ENCODE measurements around the gene SERP2. TPM values are rescaled to one million over a fixed set of nuclear protein-coding genes. Genes with fewer than 3 reads are reported as not detected.

The SERP2 gene
- total RNA-seq, 1 donor from 2014 or later = 6.3 TPM

DNA sequence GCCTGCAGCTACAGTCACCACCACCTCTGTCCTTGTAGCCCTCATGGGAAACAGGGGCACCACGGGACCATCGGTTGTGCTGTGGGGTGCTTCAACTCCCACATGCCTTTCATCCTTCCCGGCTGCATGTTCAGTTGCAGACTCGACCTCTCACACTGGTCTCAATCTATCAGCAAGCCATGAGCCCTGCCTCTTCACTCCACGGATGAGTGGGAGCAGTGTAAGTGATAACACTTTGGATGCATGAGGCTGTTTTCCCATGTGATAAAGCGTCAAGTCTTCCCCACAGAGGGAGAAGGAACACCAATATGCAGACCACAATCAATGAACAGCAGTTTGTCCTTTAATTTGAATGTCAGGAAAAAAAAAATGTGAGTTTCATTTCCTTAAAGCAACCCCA is 12.2 kb downstream of the SERP2 start:
- H3K27ac Mint-ChIP-seq = no peak overlapping the region
- peaks cover 9% of the 10 kb centered on the region for H3K27me3 Mint-ChIP-seq
- H3K9me3 Mint-ChIP-seq (ENCODE audit: low read depth) = no peaks in the 10 kb centered on the region
- peaks cover 42% of the 10 kb centered on the region for H3K4me1 Mint-ChIP-seq (ENCODE audit: low read depth)
- TF ChIP-seq, protein P1, sequence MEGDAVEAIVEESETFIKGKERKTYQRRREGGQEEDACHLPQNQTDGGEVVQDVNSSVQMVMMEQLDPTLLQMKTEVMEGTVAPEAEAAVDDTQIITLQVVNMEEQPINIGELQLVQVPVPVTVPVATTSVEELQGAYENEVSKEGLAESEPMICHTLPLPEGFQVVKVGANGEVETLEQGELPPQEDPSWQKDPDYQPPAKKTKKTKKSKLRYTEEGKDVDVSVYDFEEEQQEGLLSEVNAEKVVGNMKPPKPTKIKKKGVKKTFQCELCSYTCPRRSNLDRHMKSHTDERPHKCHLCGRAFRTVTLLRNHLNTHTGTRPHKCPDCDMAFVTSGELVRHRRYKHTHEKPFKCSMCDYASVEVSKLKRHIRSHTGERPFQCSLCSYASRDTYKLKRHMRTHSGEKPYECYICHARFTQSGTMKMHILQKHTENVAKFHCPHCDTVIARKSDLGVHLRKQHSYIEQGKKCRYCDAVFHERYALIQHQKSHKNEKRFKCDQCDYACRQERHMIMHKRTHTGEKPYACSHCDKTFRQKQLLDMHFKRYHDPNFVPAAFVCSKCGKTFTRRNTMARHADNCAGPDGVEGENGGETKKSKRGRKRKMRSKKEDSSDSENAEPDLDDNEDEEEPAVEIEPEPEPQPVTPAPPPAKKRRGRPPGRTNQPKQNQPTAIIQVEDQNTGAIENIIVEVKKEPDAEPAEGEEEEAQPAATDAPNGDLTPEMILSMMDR (IDR thresholded peaks at IDR 0.05; ENCODE audit: unreplicated experiment) = no peak
- no peaks in the 10 kb centered on the region for H3K36me3 Mint-ChIP-seq (ENCODE audit: insufficient read depth)
- H3K4me3 Mint-ChIP-seq (ENCODE audit: low read depth) = no peak overlapping the region
- no peak for DNase-seq (ENCODE audit: low spot score, unreplicated experiment)

DNA sequence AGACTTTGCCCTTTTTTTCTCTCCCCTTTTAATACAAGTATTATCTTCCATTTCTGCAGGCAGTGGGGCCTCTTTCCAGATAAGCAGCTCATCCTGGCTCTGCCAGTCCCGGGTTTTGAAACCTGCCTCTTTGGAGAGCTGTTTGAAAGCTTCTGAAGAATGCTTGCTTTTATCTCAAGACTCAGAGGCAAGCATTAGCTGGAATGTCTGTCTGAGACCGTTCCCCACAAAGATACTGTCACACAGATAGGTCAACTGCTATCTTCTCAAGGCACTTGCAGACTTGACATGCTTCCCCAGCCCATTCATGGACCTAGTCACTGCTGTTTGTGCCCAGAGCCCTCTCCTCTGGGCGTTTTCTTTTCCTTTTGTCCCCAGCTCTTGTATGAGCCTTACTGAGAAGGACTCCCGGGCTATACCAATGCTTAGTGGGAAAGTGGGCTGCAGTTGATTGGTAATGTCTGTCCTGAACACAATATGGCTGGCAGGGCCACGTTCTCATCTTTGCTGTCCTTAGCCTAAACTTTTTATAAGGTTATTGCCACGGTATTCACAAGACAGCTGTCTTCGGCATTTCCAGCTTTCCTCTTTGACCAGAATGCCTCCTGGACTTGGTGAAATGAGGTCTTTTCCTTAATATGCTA is 13.4 kb downstream of the SERP2 start:
- no peak overlapping the region for H3K27ac Mint-ChIP-seq
- no peaks in the 10 kb centered on the region for H3K9me3 Mint-ChIP-seq (ENCODE audit: low read depth)
- TF ChIP-seq, protein P1 (IDR thresholded peaks at IDR 0.05; ENCODE audit: unreplicated experiment) = no peak
- H3K4me1 Mint-ChIP-seq (ENCODE audit: low read depth) = peaks cover 42% of the 10 kb centered on the region
- peaks cover 9% of the 10 kb centered on the region for H3K27me3 Mint-ChIP-seq
- no peak for DNase-seq (ENCODE audit: low spot score, unreplicated experiment)
- no peak overlapping the region for H3K4me3 Mint-ChIP-seq (ENCODE audit: low read depth)
- peaks cover 2% of the 10 kb centered on the region for H3K36me3 Mint-ChIP-seq (ENCODE audit: insufficient read depth)

DNA sequence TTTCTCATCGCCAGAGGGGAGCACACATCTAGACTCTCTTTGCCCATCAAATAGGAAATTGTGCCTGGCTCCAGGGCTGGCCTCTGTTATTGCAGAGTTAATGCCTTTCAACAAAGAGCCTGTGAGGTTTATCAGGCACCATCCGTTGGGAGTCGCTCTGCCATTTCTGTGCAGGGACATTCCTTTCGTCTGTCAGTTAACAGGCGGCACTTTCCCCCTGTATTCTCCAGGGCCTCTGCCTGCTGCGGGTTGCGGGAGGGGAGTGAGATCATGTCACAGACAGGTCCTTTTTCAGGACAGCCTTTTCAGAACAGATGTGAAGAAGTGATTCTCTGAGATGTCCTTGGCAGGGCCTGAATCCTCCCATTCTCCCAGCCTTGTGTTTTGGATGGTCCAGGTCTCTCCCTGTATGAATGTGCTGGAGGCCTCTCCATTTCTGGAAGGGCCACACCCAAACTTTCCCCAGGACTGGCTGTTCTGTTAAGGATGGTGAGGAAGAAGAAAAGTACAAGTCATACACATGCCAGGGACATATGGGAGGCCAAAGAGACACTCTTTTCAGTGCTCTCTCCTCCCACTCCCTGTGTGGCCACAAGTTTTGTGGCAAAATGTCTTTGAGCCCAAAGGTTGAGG is 14.9 kb downstream of the SERP2 start:
- Mint-ChIP-seq H3K4me3 (ENCODE audit: low read depth) (no peak overlapping the region), H3K27me3 (peaks cover 18% of the 10 kb centered on the region), H3K4me1 (ENCODE audit: low read depth) (peaks cover 39% of the 10 kb centered on the region), H3K36me3 (ENCODE audit: insufficient read depth) (peaks cover 2% of the 10 kb centered on the region), H3K27ac (no peak overlapping the region), H3K9me3 (ENCODE audit: low read depth) (no peaks in the 10 kb centered on the region)
- TF ChIP-seq, protein P1 (IDR thresholded peaks at IDR 0.05; ENCODE audit: unreplicated experiment) = no peak
- no peak for DNase-seq (ENCODE audit: low spot score, unreplicated experiment)

DNA sequence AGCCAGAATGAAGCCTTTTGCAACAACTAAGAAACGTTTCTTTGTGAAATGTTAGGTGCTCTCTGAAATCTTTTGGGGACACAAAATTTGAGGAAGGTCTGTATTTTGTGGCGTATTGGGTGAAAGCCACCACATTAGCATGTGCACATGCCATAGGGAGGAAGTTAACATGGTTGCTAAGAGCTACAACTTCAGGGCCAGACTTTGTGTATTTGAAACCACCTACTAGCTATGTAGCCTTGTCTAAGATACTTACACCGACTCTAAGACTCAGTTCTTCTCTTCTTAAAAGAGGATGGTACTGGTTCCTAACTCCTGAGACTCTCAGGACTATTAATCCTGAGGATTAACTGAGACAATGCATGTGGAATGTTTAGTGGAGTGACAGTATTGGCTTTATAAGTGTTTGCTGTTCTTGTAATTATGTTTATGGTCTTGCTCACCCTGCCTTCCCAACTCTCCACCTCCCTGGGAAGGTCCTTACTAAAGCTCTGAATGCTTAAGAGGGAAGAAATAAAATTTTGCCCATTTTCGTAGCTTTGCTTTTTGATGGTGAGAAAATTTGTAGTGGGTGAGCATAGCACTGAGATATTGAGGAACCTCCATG is 15.5 kb downstream of the SERP2 start:
- Mint-ChIP-seq H3K27ac (no peak overlapping the region), H3K36me3 (ENCODE audit: insufficient read depth) (peaks cover 2% of the 10 kb centered on the region), H3K27me3 (peaks cover 14% of the 10 kb centered on the region), H3K4me1 (ENCODE audit: low read depth) (peaks cover 36% of the 10 kb centered on the region), H3K4me3 (ENCODE audit: low read depth) (no peak overlapping the region), H3K9me3 (ENCODE audit: low read depth) (no peaks in the 10 kb centered on the region)
- DNase-seq (ENCODE audit: low spot score, unreplicated experiment) = no peak
- TF ChIP-seq, protein P1 (IDR thresholded peaks at IDR 0.05; ENCODE audit: unreplicated experiment) = no peak

DNA sequence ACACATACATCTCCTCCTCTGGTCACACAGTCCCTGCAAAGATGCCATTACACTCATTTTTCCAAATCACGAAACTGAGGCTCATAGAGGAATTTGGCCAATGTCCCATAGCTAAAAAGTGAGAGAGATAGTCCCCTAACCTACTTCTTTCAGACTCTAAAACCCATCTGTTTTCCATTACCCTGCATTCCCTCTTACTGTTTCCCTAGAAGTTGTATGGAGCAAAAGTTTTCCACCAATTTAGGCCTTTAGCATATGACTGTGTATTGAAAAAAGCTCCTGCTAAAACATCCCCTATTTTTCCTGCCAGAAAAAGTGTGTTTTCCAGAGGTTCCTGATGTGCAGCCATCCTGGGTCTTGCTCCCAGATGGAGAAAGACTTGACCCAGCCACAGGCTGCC is 16.3 kb downstream of the SERP2 start:
- DNase-seq (ENCODE audit: low spot score, unreplicated experiment) = no peak
- H3K4me3 Mint-ChIP-seq (ENCODE audit: low read depth) = no peak overlapping the region
- no peak overlapping the region for H3K27ac Mint-ChIP-seq
- peaks cover 32% of the 10 kb centered on the region for H3K4me1 Mint-ChIP-seq (ENCODE audit: low read depth)
- TF ChIP-seq, protein P1 (IDR thresholded peaks at IDR 0.05; ENCODE audit: unreplicated experiment) = no peak
- peaks cover 9% of the 10 kb centered on the region for H3K27me3 Mint-ChIP-seq
- peaks cover 2% of the 10 kb centered on the region for H3K36me3 Mint-ChIP-seq (ENCODE audit: insufficient read depth)
- H3K9me3 Mint-ChIP-seq (ENCODE audit: low read depth) = no peaks in the 10 kb centered on the region

Measured in progenitor cell of endocrine pancreas (in vitro differentiated cells).